ENCODE measurements around the gene XPR1. TPM values are rescaled to one million over a fixed set of nuclear protein-coding genes. Genes with fewer than 3 reads are reported as not detected.

The XPR1 gene
- total RNA-seq, 4 donors from 2014 or later = 17.2 to 28.3 (median 26.6) TPM

- H3K4me3 ChIP-seq = no peak overlapping the region
- no peaks in the 10 kb centered on the region for H3K36me3 ChIP-seq
- H3K27ac ChIP-seq = no peak overlapping the region
- no peaks in the 10 kb centered on the region for H3K9me3 ChIP-seq
- ATAC-seq = no peak
- no peaks in the 10 kb centered on the region for H3K27me3 ChIP-seq
- H3K4me1 ChIP-seq = peaks cover 0 to 3% (median 0%) of the 10 kb centered on the region in 3 donors
- WGBS, 2 donors (ENCODE audit: low coverage in 1 of 2) = 36 to 41% methylated on average over 1 of the region's 1 CpG
- TF ChIP-seq CTCF (IDR thresholded peaks at IDR 0.05) = no peak
- TF ChIP-seq POLR2AphosphoS5 (IDR thresholded peaks at IDR 0.05) = no peak
- TF ChIP-seq EP300 (IDR thresholded peaks at IDR 0.05) = no peak
- TF ChIP-seq POLR2A (IDR thresholded peaks at IDR 0.05) = no peak
These were observed 165.2 kb downstream of the XPR1 start for GRCh38 chr1:180796897-180797640.

GRCh38 chr1:180800945-180801344 is 169.1 kb downstream of the XPR1 start:
- Histone ChIP-seq H3K4me1 (no peaks in the 10 kb centered on the region), H3K4me3 (no peak overlapping the region), H3K27me3 (no peaks in the 10 kb centered on the region), H3K9me3 (no peaks in the 10 kb centered on the region), H3K27ac (no peak overlapping the region), H3K36me3 (peaks cover 0 to 11% of the 10 kb centered on the region in 2 donors)
- ATAC-seq = no peak
- 57 to 67% methylated on average over 1 of the region's 1 CpG for WGBS, 2 donors (ENCODE audit: low coverage in 1 of 2)
- TF ChIP-seq CTCF (IDR thresholded peaks at IDR 0.05) (no peak), POLR2AphosphoS5 (IDR thresholded peaks at IDR 0.05) (no peak), EP300 (IDR thresholded peaks at IDR 0.05) (no peak), POLR2A (IDR thresholded peaks at IDR 0.05) (no peak)

GRCh38 chr1:180802813-180803212 is 171.0 kb downstream of the XPR1 start:
- H3K27me3 ChIP-seq = no peaks in the 10 kb centered on the region
- H3K4me3 ChIP-seq = no peak overlapping the region
- H3K27ac ChIP-seq = no peak overlapping the region
- no peaks in the 10 kb centered on the region for H3K4me1 ChIP-seq
- no peaks in the 10 kb centered on the region for H3K9me3 ChIP-seq
- ATAC-seq = no peak
- TF ChIP-seq POLR2A (IDR thresholded peaks at IDR 0.05) (no peak), CTCF (IDR thresholded peaks at IDR 0.05) (no peak), POLR2AphosphoS5 (IDR thresholded peaks at IDR 0.05) (no peak), EP300 (IDR thresholded peaks at IDR 0.05) (no peak)
- H3K36me3 ChIP-seq = peaks cover 0 to 26% of the 10 kb centered on the region in 2 donors
- 100% methylated on average over 2 of the region's 2 CpGs for WGBS, 2 donors (ENCODE audit: low coverage in 1 of 2)

- no peak for TF ChIP-seq CTCF (IDR thresholded peaks at IDR 0.05)
- TF ChIP-seq POLR2AphosphoS5 (IDR thresholded peaks at IDR 0.05) = no peak
- TF ChIP-seq EP300 (IDR thresholded peaks at IDR 0.05) = no peak
- no peak for TF ChIP-seq POLR2A (IDR thresholded peaks at IDR 0.05)
- ATAC-seq = no peak
These were observed 173.5 kb downstream of the XPR1 start for GRCh38 chr1:180805316-180805715.

GRCh38 chr1:180811298-180811697 is 179.5 kb downstream of the XPR1 start:
- Histone ChIP-seq H3K36me3 (peaks cover 0 to 47% of the 10 kb centered on the region in 2 donors), H3K27ac (no peak overlapping the region), H3K9me3 (no peaks in the 10 kb centered on the region), H3K27me3 (no peaks in the 10 kb centered on the region), H3K4me3 (no peak overlapping the region), H3K4me1 (no peaks in the 10 kb centered on the region)
- WGBS, 2 donors (ENCODE audit: low coverage in 1 of 2) = 92 to 96% methylated on average over 2 of the region's 2 CpGs
- TF ChIP-seq POLR2A (IDR thresholded peaks at IDR 0.05) (no peak), CTCF (IDR thresholded peaks at IDR 0.05) (no peak), POLR2AphosphoS5 (IDR thresholded peaks at IDR 0.05) (no peak), EP300 (IDR thresholded peaks at IDR 0.05) (no peak)
- ATAC-seq = no peak

More at GRCh38 chr1:180805316-180805715, 173.5 kb downstream of the XPR1 start:
- Histone ChIP-seq H3K4me3 (no peak overlapping the region), H3K27ac (no peak overlapping the region), H3K36me3 (peaks cover 0 to 34% of the 10 kb centered on the region in 2 donors), H3K9me3 (no peaks in the 10 kb centered on the region), H3K4me1 (no peaks in the 10 kb centered on the region), H3K27me3 (no peaks in the 10 kb centered on the region)

All from gastroesophageal sphincter (tissue), 4 donors.